ENCODE measurements around the gene CAGE1. TPM values are rescaled to one million over a fixed set of nuclear protein-coding genes. Genes with fewer than 3 reads are reported as not detected.

CAGE1 gene
- 0.03 to 0.11 TPM in 2 of 5 replicates, not detected in the others for total RNA-seq (2022; extraction: Qiagen RNA extraction; ENCODE audit: low read depth)

GRCh38 chr6:7389451-7390225 is at the start of gene CAGE1, which contains the start of gene RIOK1:
TSS of gene CAGE1 (minus strand) at chr6:7389742. CDS start at chr6:7387173, 2,569 bp downstream.
TSS of gene RIOK1 (plus strand) at chr6:7389808. CDS start at chr6:7390003, 195 bp downstream.

DNA sequence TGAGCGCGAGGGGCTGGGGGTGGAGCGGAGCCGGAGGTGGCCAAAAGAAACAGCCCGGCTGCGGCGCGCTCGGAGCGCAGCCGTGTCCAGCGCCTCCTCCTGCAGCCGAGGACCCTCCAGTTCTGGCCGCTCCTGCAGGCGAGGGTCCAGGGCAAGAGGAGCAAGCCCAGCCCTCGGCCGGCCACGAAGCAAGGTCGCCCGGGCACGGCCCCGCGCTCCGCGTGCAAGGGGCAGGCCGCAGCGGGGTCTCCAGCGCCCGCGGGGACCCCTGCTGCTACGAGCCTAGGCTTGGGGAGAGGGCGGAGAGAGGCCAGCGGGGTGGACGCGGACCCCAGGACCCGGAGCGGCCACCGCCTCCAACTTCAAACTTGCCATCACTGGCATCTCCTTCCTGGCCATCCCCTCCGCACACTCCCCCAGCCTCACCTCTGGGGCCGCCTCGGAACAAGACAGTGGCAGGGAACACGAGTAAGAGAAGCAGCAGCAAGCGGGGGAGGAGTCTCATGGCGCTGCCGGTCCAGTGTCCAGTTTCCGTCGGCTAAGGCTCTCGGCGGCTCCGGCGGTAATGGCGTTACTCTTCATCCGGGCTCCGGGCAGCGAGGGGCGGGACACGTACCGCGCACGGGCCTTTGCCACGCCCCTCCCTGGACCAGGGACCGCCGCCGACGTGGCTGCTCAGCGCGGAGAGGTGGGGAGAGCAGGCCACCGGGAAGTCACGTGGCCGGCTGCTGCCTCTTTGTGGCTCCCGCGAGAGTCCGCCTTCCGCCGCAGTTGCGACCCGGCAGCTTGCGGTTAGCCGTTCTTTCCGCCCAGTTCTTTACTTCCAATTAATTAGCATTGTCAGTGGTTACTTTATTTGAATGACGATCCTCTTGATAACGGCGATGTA is 76.7 kb downstream of the CAGE1 start, which contains the start of gene SSR1:
TSS of gene SSR1 (minus strand) at position 584 of the 889 bp plus-strand sequence. CDS start at position 505, 79 bp downstream.

Other genes starting within 250 kb of the CAGE1 start
- gene SSR1, start 76.5 kb downstream of the CAGE1 start, total RNA-seq (2022; extraction: Qiagen RNA extraction; ENCODE audit: low read depth), result 71.5 to 84.7 TPM (median 78.0 TPM) in 5 replicates
- gene RIOK1, start 66 bp upstream of the CAGE1 start, total RNA-seq (2022; extraction: Qiagen RNA extraction; ENCODE audit: low read depth), result 12.4 to 15.4 TPM (median 13.1 TPM) in 5 replicates
- 36.4 to 56.3 TPM (median 50.0 TPM) in 5 replicates for gene DSP, start 151.9 kb upstream of the CAGE1 start, total RNA-seq (2022; extraction: Qiagen RNA extraction; ENCODE audit: low read depth)
- 6.1 to 12.2 TPM (median 10.8 TPM) in 5 replicates for gene SNRNP48, start 200.5 kb upstream of the CAGE1 start, total RNA-seq (2022; extraction: Qiagen RNA extraction; ENCODE audit: low read depth)

Measured in A549 treated with DMSO at 1 μM for 4 hours (cell line).